ENCODE results near the gene UTF1.

- TF ChIP-seq CTCF (IDR thresholded peaks at IDR 0.05) (no peak), EZH2 (IDR thresholded peaks at IDR 0.05; ENCODE audit: borderline replicate concordance, insufficient read depth, low read depth, low read length, poor library complexity, severe bottlenecking) (no peak)
Observed at GRCh38 chr10:133189726-133190125, 40.3 kb upstream of the UTF1 start.
